ENCODE results near the gene FTCD.

Gene FTCD

GRCh38 chr21:46124926-46125845 is 30.2 kb downstream of the FTCD start:
- no peak overlapping the region for H3K27ac ChIP-seq (ENCODE audit: low read length)
- peaks cover 69 to 72% of the 10 kb centered on the region in 2 donors for H3K36me3 ChIP-seq (ENCODE audit: control insufficient read depth in 2 of 2, insufficient read depth in 2 of 2, low read length in 2 of 2)
- peaks cover 3% of the 10 kb centered on the region for H3K4me1 ChIP-seq (ENCODE audit: control insufficient read depth, insufficient read depth, low read length)

GRCh38 chr21:46124083-46124925 is 31.1 kb downstream of the FTCD start:
- no peaks in the 10 kb centered on the region for H3K9me3 ChIP-seq (ENCODE audit: control insufficient read depth in 2 of 2, low read length in 2 of 2)
- H3K27ac ChIP-seq (ENCODE audit: low read length) = no peak overlapping the region
- no peaks in the 10 kb centered on the region for H3K27me3 ChIP-seq (ENCODE audit: control insufficient read depth in 1 of 2, insufficient read depth in 2 of 2, low read length in 2 of 2)
- H3K4me1 ChIP-seq (ENCODE audit: control insufficient read depth, insufficient read depth, low read length) = peaks cover 3% of the 10 kb centered on the region
- no peak overlapping the region for H3K4me3 ChIP-seq (ENCODE audit: low read length in 2 of 2)
- peaks cover 73 to 81% of the 10 kb centered on the region in 2 donors for H3K36me3 ChIP-seq (ENCODE audit: control insufficient read depth in 2 of 2, insufficient read depth in 2 of 2, low read length in 2 of 2)
- H3K9ac ChIP-seq (ENCODE audit: low read length in 2 of 2) = no peak overlapping the region

More at GRCh38 chr21:46124926-46125845, 30.2 kb downstream of the FTCD start:
- Histone ChIP-seq H3K27me3 (ENCODE audit: control insufficient read depth in 1 of 2, insufficient read depth in 2 of 2, low read length in 2 of 2) (no peaks in the 10 kb centered on the region), H3K9ac (ENCODE audit: low read length in 2 of 2) (no peak overlapping the region), H3K9me3 (ENCODE audit: control insufficient read depth in 2 of 2, low read length in 2 of 2) (no peaks in the 10 kb centered on the region), H3K4me3 (ENCODE audit: low read length in 2 of 2) (no peak overlapping the region)

GRCh38 chr21:46122758-46123683 is 32.4 kb downstream of the FTCD start:
- no peak overlapping the region for H3K4me3 ChIP-seq (ENCODE audit: low read length in 2 of 2)
- no peak overlapping the region for H3K9ac ChIP-seq (ENCODE audit: low read length in 2 of 2)
- H3K27ac ChIP-seq (ENCODE audit: low read length) = peak overlapping the region; percentile 41
- peaks cover 76 to 87% of the 10 kb centered on the region in 2 donors for H3K36me3 ChIP-seq (ENCODE audit: control insufficient read depth in 2 of 2, insufficient read depth in 2 of 2, low read length in 2 of 2)
- H3K27me3 ChIP-seq (ENCODE audit: control insufficient read depth in 1 of 2, insufficient read depth in 2 of 2, low read length in 2 of 2) = no peaks in the 10 kb centered on the region
- no peaks in the 10 kb centered on the region for H3K4me1 ChIP-seq (ENCODE audit: control insufficient read depth, insufficient read depth, low read length)
- H3K9me3 ChIP-seq (ENCODE audit: control insufficient read depth in 2 of 2, low read length in 2 of 2) = no peaks in the 10 kb centered on the region

GRCh38 chr21:46122237-46122671 is 33.1 kb downstream of the FTCD start:
- Histone ChIP-seq H3K4me3 (ENCODE audit: low read length in 2 of 2) (no peak overlapping the region), H3K9ac (ENCODE audit: low read length in 2 of 2) (no peak overlapping the region), H3K27ac (ENCODE audit: low read length) (peak overlapping the region; percentile 41), H3K9me3 (ENCODE audit: control insufficient read depth in 2 of 2, low read length in 2 of 2) (no peaks in the 10 kb centered on the region), H3K27me3 (ENCODE audit: control insufficient read depth in 1 of 2, insufficient read depth in 2 of 2, low read length in 2 of 2) (no peaks in the 10 kb centered on the region), H3K4me1 (ENCODE audit: control insufficient read depth, insufficient read depth, low read length) (no peaks in the 10 kb centered on the region), H3K36me3 (ENCODE audit: control insufficient read depth in 2 of 2, insufficient read depth in 2 of 2, low read length in 2 of 2) (peaks cover 79 to 86% of the 10 kb centered on the region in 2 donors)

- Histone ChIP-seq H3K27me3 (ENCODE audit: control insufficient read depth in 1 of 2, insufficient read depth in 2 of 2, low read length in 2 of 2) (no peaks in the 10 kb centered on the region), H3K36me3 (ENCODE audit: control insufficient read depth in 2 of 2, insufficient read depth in 2 of 2, low read length in 2 of 2) (peaks cover 83 to 92% of the 10 kb centered on the region in 2 donors), H3K9ac (ENCODE audit: low read length in 2 of 2) (no peak overlapping the region), H3K27ac (ENCODE audit: low read length) (peak overlapping the region; percentile 41), H3K4me3 (ENCODE audit: low read length in 2 of 2) (no peak overlapping the region), H3K4me1 (ENCODE audit: control insufficient read depth, insufficient read depth, low read length) (no peaks in the 10 kb centered on the region), H3K9me3 (ENCODE audit: control insufficient read depth in 2 of 2, low read length in 2 of 2) (no peaks in the 10 kb centered on the region)
Observed at GRCh38 chr21:46121286-46122221, 33.8 kb downstream of the FTCD start.

GRCh38 chr21:46120301-46121285 is 34.8 kb downstream of the FTCD start:
- Histone ChIP-seq H3K4me1 (ENCODE audit: control insufficient read depth, insufficient read depth, low read length) (no peaks in the 10 kb centered on the region), H3K27me3 (ENCODE audit: control insufficient read depth in 1 of 2, insufficient read depth in 2 of 2, low read length in 2 of 2) (no peaks in the 10 kb centered on the region), H3K9me3 (ENCODE audit: control insufficient read depth in 2 of 2, low read length in 2 of 2) (no peaks in the 10 kb centered on the region), H3K4me3 (ENCODE audit: low read length in 2 of 2) (no peak overlapping the region), H3K27ac (ENCODE audit: low read length) (peak overlapping the region; percentile 41), H3K36me3 (ENCODE audit: control insufficient read depth in 2 of 2, insufficient read depth in 2 of 2, low read length in 2 of 2) (peaks cover 86 to 94% of the 10 kb centered on the region in 2 donors), H3K9ac (ENCODE audit: low read length in 2 of 2) (no peak overlapping the region)

- H3K4me1 ChIP-seq (ENCODE audit: control insufficient read depth, insufficient read depth, low read length) = no peaks in the 10 kb centered on the region
- H3K27me3 ChIP-seq (ENCODE audit: control insufficient read depth in 1 of 2, insufficient read depth in 2 of 2, low read length in 2 of 2) = no peaks in the 10 kb centered on the region
- H3K9me3 ChIP-seq (ENCODE audit: control insufficient read depth in 2 of 2, low read length in 2 of 2) = peaks cover 0 to 3% of the 10 kb centered on the region in 2 donors
- peaks cover 89 to 94% of the 10 kb centered on the region in 2 donors for H3K36me3 ChIP-seq (ENCODE audit: control insufficient read depth in 2 of 2, insufficient read depth in 2 of 2, low read length in 2 of 2)
- H3K27ac ChIP-seq (ENCODE audit: low read length) = peak overlapping the region; percentile 55
- no peak overlapping the region for H3K9ac ChIP-seq (ENCODE audit: low read length in 2 of 2)
- H3K4me3 ChIP-seq (ENCODE audit: low read length in 2 of 2) = no peak overlapping the region
Observed at GRCh38 chr21:46119637-46120271, 35.6 kb downstream of the FTCD start.

- Histone ChIP-seq H3K4me1 (ENCODE audit: control insufficient read depth, insufficient read depth, low read length) (no peaks in the 10 kb centered on the region), H3K27me3 (ENCODE audit: control insufficient read depth in 1 of 2, insufficient read depth in 2 of 2, low read length in 2 of 2) (no peaks in the 10 kb centered on the region), H3K27ac (ENCODE audit: low read length) (peak overlapping the region; percentile 55), H3K36me3 (ENCODE audit: control insufficient read depth in 2 of 2, insufficient read depth in 2 of 2, low read length in 2 of 2) (peaks cover 89 to 95% of the 10 kb centered on the region in 2 donors), H3K9me3 (ENCODE audit: control insufficient read depth in 2 of 2, low read length in 2 of 2) (peaks cover 0 to 3% of the 10 kb centered on the region in 2 donors), H3K9ac (ENCODE audit: low read length in 2 of 2) (no peak overlapping the region), H3K4me3 (ENCODE audit: low read length in 2 of 2) (no peak overlapping the region)
Observed at GRCh38 chr21:46119144-46119636, 36.2 kb downstream of the FTCD start.
